Left renal pelvis (tissue), 4 donors: ENCODE results near the gene TRIM24. TPM values are rescaled to one million over a fixed set of nuclear protein-coding genes. Genes with fewer than 3 reads are reported as not detected.

Experiments
- DNase-seq, 4 donors: peaks; one replicate each; pipeline ENCODE4 v3.0.0-alpha.2; 2013; ENCODE audit warnings: low read depth in 4 of 4, low spot score in 3 of 4
- polyA plus RNA-seq, 4 donors: library from polyadenylated mRNA; unstranded; fragments of 120-200 nt; gene quantifications; one replicate each; pipeline ENCODE4 v1.2.1, GENCODE V29; 2013; ENCODE audit not compliant: insufficient read length in 4 of 4

Gene TRIM24
- polyA plus RNA-seq, 4 donors, result 43.1 to 61.3 (median 56.0) TPM

GRCh38 chr7:138608275-138608674 lies 148.2 kb downstream of the TRIM24 start:
- no peak for DNase-seq

DNA sequence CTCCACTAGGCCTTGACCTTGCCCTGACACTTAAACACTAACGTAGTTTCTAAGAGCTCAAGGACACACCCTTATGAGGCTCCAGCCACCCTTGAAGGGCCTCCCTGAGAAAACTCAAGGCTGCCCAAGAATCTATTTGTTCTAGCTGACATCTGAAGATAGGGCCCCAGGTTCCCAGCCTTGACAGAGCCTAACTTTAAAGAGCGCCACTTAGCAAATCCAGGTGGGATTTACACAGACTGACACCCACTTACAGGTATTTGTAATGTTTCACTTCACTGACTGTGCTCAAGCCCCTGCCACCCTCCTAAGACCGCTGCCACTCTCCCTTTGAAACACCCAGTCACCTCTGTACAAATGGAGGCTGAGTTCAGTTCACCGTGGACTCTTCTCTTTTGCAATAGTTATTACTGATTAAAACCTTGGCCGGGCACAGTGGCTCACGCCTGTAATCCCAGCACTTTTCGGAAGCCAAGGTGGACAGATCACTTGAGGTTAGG lies 150.7 kb downstream of the TRIM24 start:
- no peak for DNase-seq

DNA sequence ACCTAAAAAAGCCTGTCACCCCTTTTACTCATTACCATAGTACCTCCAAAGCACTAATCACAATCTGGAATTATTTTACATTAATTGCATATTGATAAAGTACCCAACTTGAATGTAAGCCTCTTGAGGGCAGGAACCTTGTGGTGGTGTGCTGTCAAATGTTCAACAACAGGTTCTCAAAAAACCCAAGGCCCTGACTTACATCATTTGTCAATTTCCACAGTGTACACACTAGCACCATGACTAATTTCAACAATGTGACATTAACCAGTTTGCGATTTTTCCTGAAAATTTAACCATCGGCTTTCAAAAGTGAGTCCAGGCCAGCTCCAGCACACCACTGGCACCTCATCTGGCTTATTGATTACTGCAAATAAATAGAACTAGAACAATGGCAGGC lies 153.6 kb downstream of the TRIM24 start:
- DNase-seq, result no peak

GRCh38 chr7:138616085-138616484 lies 156.0 kb downstream of the TRIM24 start:
- no peak for DNase-seq

DNA sequence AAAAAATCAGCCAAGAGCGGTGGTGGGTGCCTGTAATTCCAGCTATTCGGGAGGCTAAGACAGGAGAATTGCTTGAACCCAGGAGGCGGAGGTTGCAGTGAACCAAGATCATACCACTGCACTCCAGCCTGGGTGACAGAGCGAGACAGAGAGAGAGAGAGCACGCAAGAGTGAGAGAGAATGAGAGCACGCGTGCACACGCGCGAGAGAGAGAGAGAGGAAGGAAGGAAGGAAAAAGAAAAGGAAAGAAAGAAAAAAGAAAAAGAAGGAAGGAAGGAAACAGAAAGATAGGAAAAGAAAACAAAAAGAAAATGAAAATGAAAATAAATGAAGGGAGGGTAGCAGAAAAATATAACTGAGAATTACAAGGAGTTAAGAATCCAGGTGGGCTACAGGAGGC lies 158.4 kb downstream of the TRIM24 start:
- no peak for DNase-seq

- DNase-seq, result no peak
Measured at GRCh38 chr7:138618933-138619332, 158.9 kb downstream of the TRIM24 start.

- DNase-seq, result no peak
Measured at GRCh38 chr7:138622841-138623240, 162.8 kb downstream of the TRIM24 start.

DNA sequence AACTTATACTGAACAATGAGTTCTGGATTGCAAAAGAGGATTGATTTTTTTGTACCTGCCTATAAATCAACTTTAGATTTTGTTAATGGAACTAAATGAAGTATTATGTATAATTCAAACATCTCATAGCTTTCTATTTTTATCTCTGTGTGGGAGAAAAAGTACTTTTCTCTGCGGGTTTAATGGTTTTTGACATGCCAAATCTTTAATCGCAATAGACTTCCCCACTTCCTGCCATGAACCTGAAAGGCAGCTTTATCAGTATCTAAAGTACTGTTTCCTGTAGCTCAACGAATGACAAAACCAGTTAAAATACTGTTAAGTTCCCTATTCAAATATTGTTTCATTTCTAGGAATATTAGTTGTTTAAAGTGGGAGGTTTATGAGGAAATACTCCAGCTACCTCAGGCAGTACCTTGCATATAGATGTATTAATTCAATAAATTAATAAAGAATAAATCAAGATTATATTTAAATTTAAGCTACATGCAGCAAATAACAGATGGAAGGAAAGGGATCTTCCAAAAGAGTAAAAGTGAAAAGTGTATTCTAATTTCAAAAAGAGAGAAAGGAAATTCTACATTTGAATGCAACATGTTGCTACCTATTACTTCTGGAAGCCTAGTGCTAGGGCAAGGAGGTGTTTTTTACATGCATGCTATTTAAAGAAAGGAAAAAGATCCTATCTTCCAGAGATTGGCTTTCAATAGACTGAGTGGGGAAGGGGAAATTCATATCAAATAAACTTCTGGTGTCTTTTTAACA lies 165.2 kb downstream of the TRIM24 start:
- DNase-seq, result no peak

GRCh38 chr7:138625849-138626230 lies 165.8 kb downstream of the TRIM24 start:
- no peak for DNase-seq

DNA sequence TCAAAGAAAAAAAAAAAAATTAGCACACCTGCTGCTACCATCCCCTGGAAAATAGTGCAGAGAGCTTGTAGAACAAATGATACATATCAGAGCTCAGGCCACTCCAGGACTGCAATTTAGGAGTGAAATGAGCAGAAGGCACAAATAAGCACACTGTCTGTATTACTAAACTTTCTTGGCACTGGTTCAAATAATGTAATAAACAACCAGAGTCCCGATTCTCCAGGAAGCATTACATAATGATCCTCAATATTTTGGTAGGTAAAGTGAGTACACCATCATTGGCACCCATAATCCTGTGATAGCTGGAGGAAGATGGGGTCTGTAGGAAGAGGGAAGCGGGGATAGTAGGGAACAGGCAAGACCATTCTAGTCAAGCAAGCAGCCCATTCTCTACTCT lies 166.8 kb downstream of the TRIM24 start:
- DNase-seq, result no peak

GRCh38 chr7:138627361-138627760 lies 167.3 kb downstream of the TRIM24 start:
- no peak for DNase-seq

DNA sequence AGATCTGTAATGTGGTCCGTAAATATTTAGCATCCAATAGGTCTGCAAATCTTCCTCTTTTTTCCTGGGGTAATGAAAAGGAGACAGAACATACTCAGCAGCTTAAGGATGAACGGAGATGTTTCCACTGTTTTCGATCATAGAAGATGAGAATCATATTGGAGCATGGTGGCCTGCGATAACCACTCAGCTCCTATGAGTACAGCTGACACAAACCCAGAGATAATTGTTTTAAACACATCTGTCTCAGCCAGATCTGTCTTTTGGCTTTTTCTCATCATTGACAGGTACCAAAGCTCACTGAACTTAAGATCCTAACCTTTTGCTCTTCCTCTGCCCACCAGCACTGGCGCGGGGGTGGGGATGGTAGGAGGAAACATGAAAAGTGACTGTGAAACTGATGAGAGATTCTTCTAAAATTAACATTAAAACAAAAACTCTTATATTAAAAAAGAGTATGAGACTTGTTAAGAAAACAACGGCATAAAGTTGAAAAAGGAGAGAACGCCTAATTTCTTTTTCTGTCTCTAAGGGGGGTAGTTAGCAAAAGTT lies 170.1 kb downstream of the TRIM24 start:
- DNase-seq, result no peak

- DNase-seq, result no peak
Measured at GRCh38 chr7:138632384-138632783, 172.3 kb downstream of the TRIM24 start.

- no peak for DNase-seq
Measured at GRCh38 chr7:138632826-138633602, 173.0 kb downstream of the TRIM24 start.

Other genes with a start within 250 kb of the TRIM24 start
- gene SVOPL, start 241.1 kb downstream of the TRIM24 start, polyA plus RNA-seq, result 1 to 10 TPM in 3 of 4 donors, under 1 TPM in 1; 0.31 to 3.8 (median 2.6) TPM